LoVo (cell line): Measurements from ENCODE around the gene CORO6.
"Not testable (repeated sequence)": the region's sequence is repeated elsewhere in the genome, so short reads cannot be mapped to it uniquely, and the experiment has no call there.

Experiments
- DNase-seq: peaks from one replicate; pipeline ENCODE4 v3.0.0-alpha.2; 2016; ENCODE audit warnings: low spot score

The CORO6 gene

DNA sequence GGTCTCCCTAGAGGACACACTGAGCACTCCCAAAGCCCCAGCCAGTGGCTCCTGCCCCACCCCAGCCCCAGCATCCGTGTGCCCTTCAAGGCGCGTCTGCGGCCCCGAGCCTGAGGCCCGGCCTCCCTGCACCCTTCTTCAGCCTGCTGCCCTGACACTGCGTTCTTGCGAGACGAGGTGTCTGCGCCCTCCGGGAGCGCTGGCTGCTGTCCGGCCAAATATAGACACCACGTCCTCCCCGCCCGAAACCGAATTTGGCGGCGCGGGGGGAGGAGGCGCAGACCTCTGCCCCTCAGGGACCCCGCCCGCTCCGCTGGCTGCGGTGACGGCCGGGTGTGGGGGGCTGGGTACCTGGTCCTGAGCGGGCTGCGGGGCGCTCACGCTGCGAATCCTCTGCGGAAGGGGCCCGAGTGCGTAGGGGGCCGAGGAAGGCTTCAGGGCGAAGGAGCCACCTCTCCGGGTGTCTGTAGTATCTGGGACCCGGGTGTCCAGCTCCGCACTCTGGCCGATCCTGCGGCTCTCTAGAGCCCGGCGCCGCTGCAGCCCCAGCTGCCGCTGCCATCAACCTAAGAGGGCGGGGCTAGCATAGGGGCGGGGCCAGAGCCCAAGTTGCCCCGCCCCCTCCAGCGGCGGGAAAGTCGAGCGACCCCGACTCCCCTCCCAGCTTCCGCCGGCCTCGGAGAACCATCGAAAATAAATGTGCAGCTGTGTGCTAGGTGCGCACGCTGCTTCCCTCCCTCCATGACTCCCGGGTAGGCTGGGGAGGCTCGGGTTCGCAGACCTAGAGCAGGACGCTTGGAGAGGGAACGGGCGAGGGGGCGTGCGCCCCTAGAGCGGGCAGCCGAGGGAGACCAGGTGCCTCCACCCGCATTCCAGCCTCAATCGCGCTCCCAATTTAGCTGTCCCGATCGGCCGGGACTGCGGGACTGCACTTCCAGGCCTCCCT, at the start of gene CORO6:
TSS of gene CORO6 (minus strand) at position 576 of the 946 bp plus-strand sequence. CDS start 1,491 bp downstream, outside the sequence.
- no peak for DNase-seq

DNA sequence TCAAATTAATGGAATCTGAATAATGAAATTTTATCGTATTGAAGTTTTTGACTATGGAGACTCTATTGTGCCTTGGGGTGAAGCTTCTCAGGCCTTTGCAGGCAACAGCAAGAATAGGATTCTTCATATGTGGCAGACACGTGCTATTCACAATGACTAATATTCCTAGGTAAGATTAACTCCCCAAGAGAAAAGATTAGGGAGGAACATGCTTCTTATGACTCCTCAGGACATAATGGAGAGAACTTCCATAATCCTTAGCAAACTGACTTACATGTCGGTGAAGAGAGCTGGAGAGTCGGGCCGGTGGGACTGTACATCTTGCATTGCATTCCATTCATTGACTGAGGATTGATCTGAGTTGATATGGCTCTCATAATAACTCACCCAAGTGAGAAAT, 48.9 kb upstream of the CORO6 start:
- no peak for DNase-seq

DNA sequence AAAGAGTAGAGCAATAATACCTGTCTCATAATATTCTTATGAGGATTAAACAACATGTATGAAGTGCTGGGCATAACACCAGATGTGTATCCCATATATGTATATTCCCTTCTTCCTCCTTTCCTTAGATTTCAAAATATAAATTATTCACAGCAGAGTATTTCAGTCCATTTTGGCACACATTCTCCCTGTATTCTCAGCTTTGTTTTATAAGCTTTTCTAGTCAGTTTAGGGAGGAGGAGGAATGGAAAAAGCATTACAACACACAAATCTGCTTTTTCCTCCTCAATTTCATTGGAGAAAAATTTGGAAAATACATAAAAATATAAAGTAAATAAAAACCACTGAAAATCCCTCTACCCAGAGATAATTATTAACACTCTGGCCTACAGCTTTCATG, 46.6 kb upstream of the CORO6 start:
- DNase-seq, result no peak

DNA sequence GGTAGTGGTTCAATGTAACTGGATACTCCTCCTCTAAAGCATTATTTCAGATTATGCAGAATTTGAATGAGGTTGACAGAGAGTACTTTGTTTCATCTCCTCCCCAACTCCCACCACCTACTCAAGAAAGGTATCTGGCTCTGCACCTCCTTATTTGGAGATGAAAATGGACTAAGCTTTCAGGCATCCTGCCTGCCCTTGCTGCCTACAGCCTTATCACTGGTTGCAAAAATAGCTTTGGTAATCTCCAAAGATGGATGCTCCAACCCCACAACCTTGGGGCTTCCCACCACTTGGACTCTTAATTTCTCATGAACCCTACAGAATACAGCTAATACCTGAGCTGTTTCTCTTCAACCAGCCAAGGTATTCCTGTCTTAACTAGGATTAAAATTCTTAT, 45.3 kb upstream of the CORO6 start:
- no peak for DNase-seq

DNA sequence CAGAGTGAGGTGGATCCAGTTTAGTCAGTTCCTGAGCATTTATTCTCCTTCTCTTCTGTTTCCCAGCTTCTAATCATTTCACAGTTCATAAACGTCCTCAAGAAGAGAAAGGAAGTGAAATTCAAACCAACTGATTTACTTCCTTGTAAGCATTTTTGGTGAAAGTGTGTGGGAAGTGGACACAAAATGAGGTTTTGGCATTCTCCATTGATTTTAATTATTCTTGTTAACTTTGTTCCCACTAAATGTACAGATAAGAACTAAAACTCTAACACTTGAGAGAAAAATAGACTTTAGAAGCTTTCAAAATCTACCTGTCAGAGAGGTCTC, 42.7 kb upstream of the CORO6 start:
- no peak for DNase-seq

DNA sequence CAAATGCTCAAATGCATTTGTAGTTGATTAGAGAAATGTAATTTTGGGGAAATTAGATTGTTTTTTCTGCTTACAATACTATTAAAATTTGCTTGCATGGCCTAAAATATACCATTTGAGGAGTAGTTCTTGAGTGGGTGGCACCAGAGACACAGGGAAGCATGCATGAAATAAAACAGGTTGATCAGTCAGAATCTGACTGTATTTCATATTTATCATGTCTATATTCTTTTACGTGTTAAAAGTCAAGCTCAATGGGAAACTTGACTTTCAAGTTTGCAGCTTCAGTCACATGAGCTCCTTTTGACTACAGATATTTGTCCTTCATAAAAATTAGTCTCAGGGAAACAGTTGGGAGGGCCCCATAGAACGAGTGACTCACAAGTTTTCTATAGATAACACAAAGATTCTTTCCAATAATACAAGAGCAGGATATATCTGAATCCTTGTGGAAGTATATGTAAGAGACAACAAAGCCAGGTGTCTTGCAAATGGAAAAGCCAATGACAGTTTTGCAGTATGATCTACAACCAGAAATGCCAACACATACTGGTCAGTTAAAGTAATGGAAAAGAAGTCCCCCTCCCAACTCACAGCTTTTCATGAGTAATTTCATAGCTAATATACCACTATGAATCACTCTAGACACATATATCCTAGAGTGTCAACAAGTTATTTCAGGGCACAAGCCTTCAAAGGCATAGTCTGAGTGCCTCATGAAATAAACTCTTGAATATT, 42.2 kb upstream of the CORO6 start:
- peak; percentile 13 for DNase-seq

DNA sequence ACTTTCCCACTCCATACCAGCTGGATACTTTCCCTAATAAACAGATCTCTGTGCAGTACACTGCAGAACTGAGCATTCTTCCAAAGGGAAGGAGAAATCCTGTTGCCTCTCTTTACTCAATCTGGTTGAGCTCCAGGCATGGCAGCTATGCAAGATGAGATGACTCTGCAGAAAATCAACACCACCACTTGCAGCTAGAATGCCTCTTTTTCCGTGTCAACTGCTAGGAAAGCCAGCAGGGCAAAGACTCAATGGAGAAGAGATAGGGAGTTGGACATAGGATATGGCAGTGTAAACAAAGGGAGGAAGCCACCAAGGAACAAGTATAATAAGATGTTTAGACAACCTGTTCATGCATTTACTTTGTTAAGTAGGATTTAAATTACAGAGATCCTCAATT, 40.4 kb upstream of the CORO6 start:
- DNase-seq, result no peak

DNA sequence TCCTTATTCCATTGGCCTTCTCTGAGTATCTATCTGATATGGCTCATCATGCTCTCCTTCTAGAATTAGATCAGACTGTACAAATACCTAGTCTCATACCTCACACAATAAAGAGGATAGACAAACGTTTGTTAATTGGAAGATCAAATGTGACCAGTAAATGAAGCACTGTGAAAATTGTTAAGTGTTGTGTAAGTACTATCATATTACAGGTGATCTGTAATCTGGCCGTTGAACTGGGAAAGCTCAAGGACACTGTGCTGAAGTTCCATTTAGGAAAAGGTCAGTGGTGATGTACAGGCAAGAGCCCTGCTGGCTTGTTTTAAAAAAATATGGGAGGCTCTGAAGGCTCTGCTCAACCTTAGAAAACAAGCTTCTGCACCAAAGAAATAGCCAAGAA, 38.5 kb upstream of the CORO6 start:
- no peak for DNase-seq

DNA sequence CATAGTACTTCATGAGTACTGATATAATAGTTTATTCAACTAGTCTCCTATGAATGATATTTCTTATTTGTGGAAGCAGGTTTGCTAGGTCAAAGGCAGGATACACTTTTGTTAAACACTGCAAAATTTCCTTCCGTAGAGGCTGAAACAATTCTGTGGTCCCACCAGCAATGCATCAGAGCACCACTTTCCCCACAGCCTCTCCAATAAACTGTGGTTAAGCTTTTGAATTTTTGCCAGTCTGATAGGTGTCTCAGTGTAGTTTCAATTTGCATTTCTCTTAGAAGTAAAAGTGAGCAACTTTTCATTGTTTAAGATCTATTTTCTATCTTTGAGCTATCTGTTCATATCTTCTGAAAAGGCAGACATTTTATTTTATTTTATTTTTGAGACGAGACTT, 36.4 kb upstream of the CORO6 start:
- no peak for DNase-seq

DNA sequence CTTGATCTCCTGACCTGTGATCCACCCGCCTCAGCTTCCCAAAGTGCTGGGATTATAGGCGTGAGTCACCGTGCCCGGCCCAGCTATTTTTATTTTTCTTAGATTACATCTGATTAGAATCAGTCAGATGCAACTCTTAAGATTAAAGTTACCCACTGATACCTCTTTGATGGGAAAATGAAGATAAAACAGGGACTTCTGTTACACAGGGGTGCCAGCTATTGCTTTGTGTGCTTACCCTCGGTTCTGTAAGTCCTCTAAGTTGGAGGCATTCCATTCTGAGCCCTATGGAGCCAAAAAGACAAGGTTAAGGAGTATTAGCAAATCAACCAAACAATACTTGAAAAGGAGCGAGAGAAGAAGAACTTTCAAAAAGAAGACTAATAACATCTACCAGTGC, 32.6 kb upstream of the CORO6 start:
- no peak for DNase-seq

DNA sequence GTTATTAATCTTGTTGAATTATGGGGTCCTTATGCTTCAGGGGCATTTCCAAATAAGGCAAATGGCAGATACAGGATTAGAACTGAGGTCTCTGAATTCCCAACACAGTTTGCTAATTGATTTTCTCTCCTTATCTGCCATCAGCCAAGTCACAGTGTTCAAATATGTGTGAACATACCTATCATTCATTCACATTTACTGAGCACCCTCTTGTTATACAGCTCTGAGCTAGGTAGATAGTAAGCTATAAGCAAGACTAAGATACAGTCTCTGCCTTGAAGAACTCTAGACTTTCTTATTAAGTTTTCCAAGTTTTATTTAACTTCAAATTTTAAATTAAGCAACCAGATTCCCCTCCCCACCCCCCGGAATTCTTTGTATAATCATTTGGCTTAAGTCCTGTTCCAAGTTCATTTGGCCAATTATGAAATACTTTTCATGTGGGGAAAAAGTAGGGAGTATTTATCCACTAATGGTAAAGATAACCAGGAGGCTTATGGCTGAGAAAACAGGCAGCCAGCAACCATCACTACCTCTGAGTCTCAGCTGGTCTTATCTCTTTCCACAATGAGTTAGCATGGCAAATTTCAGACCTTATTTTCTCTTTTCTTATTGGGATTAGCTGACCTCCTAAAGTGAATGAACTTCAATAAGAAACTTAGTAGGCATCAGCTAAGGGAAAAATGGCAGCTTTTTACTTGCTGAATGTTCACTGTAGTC, 31.4 kb upstream of the CORO6 start:
- no peak for DNase-seq

DNA sequence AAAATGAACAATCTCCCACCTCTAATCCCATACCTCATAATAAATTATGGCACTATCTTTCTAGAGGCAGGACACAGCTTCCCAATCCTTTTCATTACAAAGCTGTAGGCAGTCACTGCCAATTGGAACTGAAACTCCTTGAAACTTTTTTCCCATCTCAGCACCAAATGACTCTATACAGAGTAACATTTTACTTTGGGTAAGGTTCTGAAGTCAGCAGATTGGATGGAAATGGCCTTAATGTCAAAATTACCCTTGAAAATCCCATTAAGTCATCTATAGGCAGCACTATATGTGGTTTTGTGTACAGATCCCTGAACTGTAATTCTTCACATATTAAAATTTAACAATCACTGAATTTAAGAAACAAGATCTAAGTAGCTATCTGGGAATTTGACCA, 30.3 kb upstream of the CORO6 start:
- no peak for DNase-seq

DNA sequence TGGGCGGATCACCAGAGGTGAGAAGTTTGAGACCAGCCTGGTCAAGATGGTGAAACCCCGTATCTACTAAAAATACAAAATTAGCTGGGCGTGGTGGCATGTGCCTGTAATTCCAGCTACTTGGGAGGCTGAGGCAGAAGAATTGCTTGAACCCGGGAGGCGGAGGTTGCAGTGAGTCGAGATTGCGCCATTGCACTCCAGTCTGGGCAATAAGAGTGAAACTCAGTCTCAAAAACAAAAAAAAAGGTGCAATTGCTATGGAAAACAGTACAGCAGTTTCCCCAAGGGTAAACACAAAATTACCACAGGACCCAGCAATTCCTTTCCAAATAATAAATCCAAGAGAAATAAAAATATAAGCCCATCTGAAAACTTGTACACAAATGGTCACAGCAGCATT, 29.2 kb upstream of the CORO6 start:
- DNase-seq, result not testable (repeated sequence)

DNA sequence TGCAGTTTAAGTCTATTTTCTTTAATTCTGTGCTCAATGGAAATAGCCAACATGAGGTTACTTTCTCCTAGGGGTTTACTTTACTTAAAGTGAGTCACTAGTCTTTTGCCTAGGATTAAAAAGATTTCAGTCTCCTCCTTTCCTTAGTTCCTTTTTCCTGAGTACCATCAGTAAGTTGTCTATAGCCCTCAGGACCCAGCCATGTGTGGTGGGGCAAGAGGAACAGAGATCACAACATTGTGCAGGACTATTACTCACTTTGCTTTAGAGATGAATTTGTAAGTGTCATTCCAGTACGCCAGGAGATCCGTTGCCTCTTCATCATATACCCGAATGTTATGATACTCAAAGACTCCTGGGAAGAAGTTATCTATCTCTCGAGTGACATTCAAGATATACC, 27.7 kb upstream of the CORO6 start:
- DNase-seq, result no peak

DNA sequence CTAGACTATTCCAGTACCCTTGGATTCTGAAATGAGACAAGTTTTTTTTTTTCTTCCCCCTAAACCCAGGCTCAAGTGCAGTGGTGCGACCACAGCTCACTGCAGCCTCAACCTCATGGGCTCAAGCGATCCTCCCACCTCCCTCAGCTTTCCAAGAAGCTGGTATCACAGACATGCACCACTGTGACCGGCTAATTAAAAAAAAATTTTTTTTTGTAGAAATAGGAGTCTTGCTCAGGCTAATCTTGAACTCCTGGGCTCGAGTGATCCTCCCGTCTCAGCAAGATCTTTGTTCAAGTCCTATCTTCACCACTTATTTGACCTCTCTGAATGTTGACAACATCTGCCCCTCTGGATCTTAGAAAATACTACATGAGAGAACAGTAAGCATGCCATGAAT, 26.6 kb upstream of the CORO6 start:
- no peak for DNase-seq

DNA sequence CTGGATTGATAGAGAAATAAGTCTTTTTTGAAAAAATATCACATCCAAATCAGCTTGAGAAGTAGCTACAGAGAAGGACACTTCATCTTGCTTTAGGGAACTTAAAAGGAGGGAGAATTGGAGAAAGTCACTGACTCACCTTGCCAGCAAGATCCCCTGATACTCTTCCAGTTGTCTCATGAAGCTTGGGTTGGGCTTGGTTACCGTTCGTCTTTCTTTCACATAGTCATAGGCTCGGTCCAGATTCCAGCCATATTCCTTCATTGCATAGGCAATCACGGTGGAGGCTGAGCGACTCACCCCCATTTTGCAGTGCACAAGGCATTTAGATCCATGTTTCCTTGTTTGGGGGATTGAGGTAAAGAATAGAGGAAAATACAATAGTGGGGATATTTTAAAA, 25.3 kb upstream of the CORO6 start:
- no peak for DNase-seq

DNA sequence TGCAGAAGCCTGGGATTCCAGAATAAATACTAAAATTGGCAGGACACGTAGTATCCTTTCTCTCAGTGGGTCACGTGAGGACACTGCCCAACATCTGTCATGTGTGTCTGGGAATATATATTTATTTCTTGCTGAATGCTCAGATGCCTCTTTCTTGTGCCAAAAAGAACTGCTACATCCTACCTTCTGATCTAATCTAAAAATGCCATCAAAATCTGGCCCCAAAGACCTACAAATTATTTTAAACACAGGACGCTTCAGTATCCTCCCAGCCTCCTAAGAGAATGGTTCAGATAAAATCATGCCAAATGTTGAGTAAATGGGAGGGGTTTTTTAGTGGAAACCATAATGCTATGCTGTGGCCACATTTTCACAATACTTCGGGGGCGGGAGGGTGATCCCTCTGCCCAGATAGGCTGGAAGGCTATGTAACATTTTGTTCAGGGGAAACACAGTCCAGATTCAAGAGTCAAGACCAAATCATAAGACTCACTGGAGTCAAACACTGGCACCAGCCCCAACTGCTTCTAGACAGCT, 22.9 kb upstream of the CORO6 start:
- DNase-seq, result no peak

DNA sequence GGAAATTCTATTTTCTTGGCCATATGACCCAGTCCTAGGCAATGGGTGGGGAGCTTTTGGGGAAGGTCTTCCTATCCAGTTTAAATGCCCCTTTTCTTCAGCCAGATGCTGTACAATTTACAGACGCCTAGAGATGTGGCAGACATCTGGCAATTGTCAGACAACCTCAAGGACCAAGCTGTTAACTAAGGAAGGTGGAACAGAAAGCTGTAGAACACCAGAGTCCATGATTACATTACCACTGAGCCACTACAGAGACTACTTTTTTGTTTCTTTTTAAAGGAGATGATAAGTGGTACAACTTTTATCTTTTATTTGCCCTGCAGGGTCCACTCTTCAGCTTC, 21.1 kb upstream of the CORO6 start:
- no peak for DNase-seq

DNA sequence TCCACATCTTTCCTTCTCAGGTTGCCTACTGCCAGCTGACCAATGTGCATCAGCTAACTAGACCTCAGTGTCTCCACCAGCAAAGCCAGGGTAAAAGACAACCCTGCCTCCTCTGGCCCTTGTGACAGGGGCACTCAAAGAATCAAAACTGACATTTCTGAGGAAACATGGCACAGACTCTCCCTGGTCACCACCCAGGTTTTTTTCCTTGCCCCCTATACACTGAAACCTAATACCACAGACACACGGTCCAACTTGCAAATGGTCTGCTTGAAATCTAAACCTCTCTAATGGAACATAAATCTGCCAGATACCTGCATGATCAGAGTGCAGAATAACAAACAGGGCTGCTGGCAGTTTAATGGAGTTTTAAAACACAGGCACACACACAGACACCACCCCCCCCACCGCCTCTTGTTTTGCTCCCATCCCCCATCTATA, 19.5 kb upstream of the CORO6 start:
- no peak for DNase-seq

DNA sequence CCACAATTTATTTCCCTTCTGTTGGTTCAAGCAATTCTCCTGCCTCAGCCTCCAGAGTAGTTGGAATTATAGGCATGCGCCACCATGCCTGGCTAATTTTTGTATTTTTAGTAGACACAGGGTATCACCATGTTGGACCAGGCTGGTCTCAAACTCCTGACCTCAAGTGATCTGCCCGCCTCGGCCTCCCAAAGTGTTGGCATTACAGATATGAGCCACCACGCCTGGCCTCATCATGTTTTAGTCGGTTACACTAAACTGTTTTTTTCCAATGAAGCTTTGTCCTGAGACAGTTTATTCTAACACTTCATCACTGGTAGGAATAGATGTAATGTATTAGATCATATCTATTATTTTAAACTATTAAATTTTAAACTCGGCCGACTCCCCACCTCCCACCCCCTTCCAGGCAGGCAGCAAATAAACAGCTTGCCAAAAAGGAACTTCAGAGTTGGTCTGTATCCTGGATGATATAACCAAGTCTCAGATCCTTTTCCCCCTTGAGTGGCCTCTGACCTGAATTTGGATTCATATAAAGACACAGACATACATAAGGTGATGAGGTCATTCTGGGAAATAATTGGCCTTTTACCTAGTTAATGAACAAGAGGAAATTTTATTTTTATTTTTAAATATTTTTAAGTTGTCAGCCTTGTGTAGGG, 18.4 kb upstream of the CORO6 start:
- no peak for DNase-seq

DNA sequence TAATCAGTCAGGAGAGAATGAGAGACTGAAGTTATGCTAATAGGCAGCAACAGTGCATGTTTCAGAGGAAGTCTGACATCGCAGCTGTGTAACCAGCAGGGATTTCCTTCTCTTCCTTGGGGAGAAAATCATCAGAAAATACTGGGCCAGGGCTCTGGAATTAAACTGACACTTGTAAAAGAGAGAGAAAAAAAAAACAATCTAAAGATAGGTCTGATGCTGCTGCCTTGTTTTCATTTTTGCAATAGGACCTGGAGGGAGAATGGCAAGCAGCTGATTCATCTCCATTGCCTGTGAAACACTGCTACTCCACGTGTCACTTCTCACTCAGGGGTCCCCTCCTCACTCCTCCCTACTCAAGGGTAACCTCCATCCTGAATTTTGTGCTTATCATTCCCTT, 17.7 kb upstream of the CORO6 start:
- no peak for DNase-seq

DNA sequence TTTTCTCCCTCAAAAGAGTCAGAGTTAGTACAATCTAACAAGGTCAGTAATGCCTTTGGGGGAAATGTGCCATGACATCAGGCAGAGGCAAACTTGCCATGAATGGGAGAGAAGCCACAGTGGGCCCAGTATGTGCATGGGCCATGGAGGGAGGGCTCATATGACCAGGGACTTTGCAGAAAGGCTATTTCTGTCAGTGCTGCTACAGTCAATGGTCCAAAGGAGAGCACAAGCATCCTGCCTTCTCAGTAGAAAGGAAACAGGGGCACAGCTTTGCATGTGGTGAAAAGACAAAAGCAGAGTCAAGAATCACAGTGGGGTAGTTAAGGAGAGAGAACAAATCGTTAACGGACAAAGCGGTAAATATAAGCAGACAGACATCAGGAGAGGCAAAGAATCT, 11.2 kb upstream of the CORO6 start:
- no peak for DNase-seq
